NOMO-1 treated with dmso at 0.1 percent for 144 hours (cell line): Measurements from ENCODE around the gene ANKRD17.
"Not testable (repeated sequence)": the region's sequence is repeated elsewhere in the genome, so short reads cannot be mapped to it uniquely, and the experiment has no call there.

Source experiments
- DNase-seq: peaks from one replicate; lab custom pipeline; 2025; ENCODE audit not compliant: unreplicated experiment; lab: John Stamatoyannopoulos, UW

ANKRD17 gene

GRCh38 chr4:73245955-73246354, 12.6 kb downstream of the ANKRD17 start:
- no peak for DNase-seq

GRCh38 chr4:73244945-73245601, 13.5 kb downstream of the ANKRD17 start:
- DNase-seq: no peak

GRCh38 chr4:73237044-73237443, 21.6 kb downstream of the ANKRD17 start:
- no peak for DNase-seq

DNA sequence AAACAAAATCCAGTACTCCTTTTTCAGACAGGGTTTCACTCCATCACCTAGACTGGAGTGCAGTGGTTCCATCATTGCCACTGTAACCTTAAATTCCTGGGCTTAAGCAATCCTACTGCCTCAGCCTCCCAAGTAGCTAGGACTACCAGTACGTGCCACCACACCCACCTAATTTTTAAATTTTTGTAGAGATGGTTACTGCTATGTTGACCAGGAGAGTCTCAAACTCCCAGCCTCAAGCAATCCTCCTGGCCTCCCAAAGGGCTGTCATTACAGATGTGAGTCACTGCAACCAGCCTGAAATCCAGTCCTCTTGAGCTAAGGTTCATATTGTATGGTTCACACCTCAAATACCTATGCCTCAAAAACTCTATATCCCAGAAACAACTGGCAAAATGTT, 22.4 kb downstream of the ANKRD17 start:
- DNase-seq: no peak

GRCh38 chr4:73234712-73235111, 23.9 kb downstream of the ANKRD17 start:
- no peak for DNase-seq

DNA sequence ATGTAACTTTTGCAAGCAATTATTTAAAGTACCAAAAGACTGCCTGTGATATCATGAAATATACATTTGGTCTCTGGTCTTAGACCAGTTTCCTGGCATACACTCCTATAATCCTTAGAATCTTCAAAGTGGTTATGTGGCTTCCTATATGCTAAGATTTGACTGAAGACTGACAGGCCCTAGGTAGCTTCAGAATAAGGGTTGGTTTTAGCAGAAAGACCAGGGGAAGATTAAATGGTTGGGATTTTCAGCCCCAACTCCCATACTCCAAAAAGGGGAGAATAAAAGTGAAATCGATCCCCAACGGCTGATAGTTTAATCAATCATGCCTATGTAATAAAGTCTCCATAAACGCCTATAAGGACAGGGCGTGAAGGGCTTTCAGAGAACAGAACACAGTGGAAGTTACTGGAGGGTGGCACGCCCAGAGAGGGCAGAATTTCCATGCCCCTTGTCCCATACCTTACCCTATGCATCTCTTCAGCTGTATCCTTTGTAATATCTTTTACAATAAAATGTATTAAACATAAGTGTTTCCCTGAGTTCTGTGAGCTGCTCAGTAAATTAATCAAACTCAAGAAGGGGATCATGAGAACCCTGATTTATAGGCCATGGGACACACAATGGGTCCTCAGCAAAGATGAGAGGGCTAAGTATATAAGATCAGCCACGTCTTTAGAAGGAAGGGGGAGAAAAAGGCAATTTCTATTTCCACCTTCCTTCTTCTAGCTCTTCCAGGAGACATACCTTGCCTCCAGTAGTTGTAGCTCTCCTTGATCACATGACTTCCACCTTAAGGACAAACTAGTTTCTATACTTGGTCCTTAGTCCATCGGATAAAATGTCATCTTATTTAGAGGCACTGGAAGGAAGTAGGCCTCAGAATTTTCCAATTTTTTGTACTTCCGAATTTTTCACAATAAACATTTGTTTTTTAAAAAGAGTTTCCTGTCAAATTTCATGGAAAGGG, 26.8 kb downstream of the ANKRD17 start:
- no peak for DNase-seq

DNA sequence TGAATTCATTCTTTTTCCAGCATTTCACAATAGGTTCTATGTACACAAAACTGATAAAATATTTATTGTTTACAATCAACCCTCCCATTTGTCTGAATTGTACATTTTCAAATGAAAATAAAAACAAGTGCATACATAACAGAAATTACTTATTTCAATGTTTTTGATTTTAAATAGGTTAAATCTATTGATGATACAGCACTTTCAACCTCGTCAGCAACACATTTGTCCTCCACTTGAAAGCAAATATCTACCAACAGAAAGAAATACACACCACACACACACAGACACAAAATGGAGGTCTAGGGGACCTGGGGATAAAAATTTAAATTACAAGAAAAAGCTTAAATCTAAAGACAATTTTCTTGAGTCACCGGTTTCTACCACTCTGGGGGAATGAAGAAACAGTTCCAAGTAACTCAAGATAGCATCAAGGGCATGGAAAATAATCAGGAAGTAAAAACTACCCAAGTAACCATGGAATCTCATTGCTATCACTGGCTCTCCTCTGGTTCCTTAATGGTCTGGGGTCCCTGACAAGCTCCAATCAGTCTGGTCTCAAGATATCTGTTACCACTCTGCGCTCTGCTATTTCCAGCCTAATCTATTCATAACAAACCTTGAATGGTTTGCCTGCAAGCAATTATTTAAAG, 27.6 kb downstream of the ANKRD17 start:
- no peak for DNase-seq

GRCh38 chr4:73228800-73229199, 29.8 kb downstream of the ANKRD17 start:
- DNase-seq: not testable (repeated sequence)

DNA sequence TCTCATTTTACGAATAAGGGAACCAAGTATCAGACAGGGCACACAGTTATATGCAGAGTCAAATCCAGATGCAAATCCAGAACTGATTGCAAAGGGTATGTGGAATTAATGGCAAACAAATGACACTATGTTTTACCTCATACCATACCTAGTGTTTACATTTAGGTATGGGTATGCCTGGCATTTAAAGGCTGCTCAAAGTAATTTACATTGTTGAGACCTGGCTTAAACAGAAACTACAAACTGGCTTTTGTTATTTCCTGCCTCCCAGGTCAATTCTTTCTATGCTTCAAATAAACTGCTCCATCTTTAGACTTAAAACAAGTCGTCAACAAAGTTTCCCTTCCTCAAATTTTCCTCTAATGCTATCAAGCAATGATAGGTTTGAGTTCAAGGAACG, 33.7 kb downstream of the ANKRD17 start:
- DNase-seq: no peak

DNA sequence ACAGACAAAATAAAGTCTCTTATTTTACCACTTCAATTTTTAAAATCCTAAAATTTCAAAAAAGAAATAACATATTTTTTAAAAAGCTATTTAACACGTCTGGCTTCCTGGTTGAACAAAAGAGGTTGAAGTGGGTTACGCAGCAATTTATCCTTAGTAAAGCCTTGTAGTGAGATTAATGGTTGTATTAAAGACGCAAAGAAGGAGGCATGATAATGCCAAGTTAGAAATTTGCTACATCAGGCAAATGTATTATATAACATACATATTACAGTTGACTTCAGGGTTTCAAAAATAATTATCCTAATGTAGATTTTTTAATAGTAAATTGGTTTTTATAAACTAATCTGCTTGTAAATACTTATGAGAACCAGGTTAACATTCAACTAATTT, 35.3 kb downstream of the ANKRD17 start:
- no peak for DNase-seq

DNA sequence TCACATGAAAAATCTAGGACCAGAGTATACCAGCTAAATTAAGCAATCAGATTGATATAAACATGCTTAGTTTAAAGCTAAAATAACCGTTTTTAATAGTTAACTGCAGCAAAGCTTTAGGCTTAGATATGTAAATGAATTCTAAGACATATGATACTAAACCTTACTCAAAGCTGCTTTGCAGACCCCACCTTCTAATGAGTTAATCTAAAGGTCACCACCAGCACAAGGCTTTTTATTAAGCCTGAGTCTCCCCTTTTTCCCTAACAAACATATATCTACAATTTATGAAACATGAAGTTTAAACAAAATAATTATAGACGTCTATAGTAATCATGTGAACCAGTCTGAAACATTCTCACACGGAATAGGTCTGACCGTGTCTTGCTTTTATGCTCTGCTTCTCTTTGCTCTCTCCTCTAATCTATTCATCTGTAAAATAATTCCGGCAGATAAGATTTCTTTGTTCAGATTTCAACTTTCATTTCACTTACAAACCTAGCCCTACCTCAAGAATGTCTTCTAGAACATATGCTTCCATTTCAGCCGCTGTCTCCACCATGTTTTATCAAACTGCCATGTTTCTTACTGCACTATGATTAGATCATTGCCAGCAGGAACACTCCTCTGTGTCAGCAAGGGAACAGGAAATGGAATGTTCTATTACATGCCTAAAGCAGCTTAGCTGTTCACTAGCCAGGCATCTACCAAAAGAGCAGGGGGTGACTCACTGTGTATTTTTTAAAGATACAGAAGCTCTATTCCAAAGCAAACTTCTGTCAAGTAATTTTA, 35.9 kb downstream of the ANKRD17 start:
- DNase-seq: peak; percentile 67

GRCh38 chr4:73221734-73222133, 36.9 kb downstream of the ANKRD17 start:
- no peak for DNase-seq

DNA sequence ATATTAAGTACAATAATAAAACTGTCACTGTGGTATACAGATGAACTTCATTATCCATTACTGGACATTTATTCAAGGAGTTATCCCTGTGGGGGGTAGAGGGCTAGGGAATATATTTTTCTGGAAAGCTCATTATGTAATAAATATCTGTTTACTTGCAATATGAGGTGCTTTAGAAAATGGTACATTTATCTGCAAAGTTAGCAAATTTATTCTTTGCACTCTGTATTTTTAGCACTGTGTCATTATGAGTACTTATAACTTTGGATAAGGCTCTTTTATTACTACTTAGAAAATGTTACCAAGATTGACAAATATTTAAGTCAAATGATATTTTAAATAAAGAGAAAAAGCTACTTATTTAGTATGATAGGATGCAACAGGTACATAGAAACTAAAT, 37.8 kb downstream of the ANKRD17 start:
- no peak for DNase-seq

DNA sequence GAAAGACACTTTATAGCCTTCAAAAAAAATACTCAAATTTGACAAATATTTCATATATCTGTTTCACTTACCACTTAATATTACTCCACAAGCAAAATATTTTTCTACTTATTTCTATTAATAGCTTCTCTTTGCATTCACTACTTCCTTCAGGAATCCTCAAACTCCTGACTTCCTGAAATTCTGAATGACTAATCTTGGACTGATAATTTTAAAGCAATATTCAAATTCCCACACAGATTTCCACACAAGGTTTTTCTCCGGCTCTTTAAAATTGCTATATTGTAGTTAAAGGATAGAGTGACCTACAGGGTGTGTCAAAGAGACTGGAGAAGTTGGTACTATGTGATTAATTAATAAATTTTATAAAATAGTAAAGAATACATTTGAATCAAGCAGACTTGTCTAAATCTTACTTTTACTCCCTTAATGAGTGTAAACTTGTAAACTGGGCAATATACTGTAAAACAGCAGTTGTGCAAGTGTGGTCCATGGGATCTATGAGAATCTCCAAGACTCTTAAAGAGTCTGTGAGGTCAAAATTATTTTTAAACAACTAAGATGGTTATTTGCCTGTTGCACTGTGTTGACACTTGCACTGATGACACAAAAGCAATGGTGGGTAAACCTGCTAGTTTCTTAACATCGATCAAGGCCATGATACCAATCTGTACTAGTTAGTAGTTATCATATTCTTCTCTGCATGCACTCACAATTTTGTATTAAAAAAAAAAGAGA, 44.5 kb downstream of the ANKRD17 start:
- no peak for DNase-seq

DNA sequence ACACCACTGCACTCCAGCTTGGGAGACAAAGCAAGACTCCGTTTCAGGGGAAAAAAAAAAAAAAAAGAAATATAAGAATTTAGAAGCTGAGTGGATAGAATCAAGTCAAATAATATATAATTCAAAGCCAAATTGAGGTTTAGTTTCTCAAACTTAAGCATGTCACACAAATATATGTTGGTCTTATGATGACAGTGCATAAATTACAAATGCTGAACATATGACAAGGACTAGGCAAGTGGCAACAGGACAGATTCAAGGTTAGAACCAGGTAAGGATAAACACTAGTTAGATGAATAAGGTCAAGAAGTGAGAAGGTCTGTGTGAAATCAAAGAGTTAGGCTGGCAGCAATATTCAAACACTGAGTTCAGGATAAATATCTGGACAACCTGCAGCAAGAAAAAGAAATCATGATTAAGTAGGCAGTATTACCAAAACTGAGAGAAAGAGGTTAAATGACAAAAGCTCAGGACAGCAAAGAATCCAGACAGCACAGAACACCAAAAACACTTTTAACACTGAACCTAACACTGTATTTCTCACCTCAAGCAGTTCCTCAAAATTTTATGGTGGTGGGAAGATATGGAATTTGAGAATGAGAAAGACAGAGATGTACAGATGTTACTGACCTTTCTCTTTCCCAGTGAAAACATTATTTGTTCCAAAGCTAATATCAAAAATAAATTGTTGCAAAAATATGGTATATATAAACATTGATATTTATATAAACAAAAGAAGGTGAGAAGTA, 45.4 kb downstream of the ANKRD17 start:
- DNase-seq: no peak

DNA sequence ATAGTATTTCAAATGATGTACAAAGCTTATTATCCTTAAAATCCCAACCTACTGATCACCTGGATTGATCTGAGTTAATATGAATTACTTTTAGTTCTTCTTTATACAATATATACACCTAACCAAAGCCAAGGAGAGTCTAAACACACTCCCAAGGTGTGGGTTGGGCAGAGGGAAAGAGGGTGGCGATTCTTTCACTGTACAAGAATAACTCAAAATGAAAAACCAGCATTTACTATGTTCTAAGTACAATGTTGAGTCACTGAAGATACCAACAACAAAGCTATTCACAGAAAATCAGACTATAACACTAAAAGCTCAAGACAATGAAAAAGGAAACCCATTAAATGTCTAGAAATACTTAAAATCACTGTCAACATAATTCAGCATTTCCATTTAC, 46.6 kb downstream of the ANKRD17 start:
- DNase-seq: no peak

- no peak for DNase-seq
Observed at GRCh38 chr4:73208376-73208775, 50.2 kb downstream of the ANKRD17 start.

GRCh38 chr4:73206236-73206635, 52.4 kb downstream of the ANKRD17 start:
- no peak for DNase-seq

DNA sequence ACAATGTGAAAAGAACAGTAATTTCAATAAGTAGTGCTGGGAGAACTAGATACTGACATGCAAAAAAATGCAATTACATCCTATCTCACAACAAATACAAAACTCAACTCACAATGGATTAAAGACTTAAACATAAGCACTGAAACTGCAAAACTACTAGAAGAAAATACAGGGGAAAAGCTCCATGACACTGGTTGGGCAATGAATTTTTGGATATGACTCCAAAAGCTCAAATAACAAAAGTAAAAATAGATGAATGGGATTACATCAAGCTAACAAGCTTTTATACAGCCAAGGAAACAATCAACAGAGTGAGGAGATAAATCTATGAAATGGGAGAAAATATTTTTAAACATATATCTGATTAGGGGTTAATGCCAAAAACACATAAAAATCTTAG, 53.1 kb downstream of the ANKRD17 start:
- DNase-seq: no peak

DNA sequence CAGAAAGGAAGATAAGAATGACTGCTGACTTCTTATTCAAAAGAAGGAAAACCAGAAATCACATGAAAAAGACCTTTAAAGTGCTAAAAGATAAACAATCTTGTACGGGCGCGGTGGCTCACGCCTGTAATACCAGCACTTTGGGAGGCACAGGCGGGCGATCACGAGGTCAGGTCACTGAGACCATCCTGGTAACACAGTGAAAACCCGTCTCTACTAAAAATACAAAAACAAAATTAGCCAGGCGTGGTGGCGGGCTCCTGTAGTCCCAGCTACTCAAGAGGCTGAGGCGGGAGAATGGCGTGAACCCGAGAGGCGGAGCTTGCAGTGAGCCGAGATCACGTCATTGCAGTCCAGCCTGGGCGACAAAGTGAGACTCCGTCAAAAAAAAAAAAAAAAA, 54.6 kb downstream of the ANKRD17 start:
- not testable (repeated sequence) for DNase-seq
